ENCODE results near the gene CALN1.

CALN1 gene

GRCh38 chr7:71885487-71885886 lies 526.7 kb downstream of the CALN1 start:
- no peak overlapping the region for H3K4me3 ChIP-seq (ENCODE audit: low read depth, low read length)
- no peak for TF ChIP-seq CTCF (IDR thresholded peaks at IDR 0.05; ENCODE audit: low read depth, low read length, missing control alignments)
- no peak for DNase-seq (ENCODE audit: low read depth)

GRCh38 chr7:71883415-71883814 lies 528.7 kb downstream of the CALN1 start:
- TF ChIP-seq CTCF (IDR thresholded peaks at IDR 0.05; ENCODE audit: low read depth, low read length, missing control alignments), result no peak
- no peak overlapping the region for H3K4me3 ChIP-seq (ENCODE audit: low read depth, low read length)
- no peak for DNase-seq (ENCODE audit: low read depth)

- TF ChIP-seq CTCF (IDR thresholded peaks at IDR 0.05; ENCODE audit: low read depth, low read length, missing control alignments), result peak; percentile 2
- no peak for DNase-seq (ENCODE audit: low read depth)
- H3K4me3 ChIP-seq (ENCODE audit: low read depth, low read length), result no peak overlapping the region
Measured at GRCh38 chr7:71871446-71871845, 540.7 kb downstream of the CALN1 start.

- H3K4me3 ChIP-seq (ENCODE audit: low read depth, low read length), result no peak overlapping the region
- no peak for TF ChIP-seq CTCF (IDR thresholded peaks at IDR 0.05; ENCODE audit: low read depth, low read length, missing control alignments)
- no peak for DNase-seq (ENCODE audit: low read depth)
Measured at GRCh38 chr7:71870812-71871211, 541.3 kb downstream of the CALN1 start.

GRCh38 chr7:71868797-71869196 lies 543.3 kb downstream of the CALN1 start:
- H3K4me3 ChIP-seq (ENCODE audit: low read depth, low read length), result no peak overlapping the region
- no peak for DNase-seq (ENCODE audit: low read depth)
- no peak for TF ChIP-seq CTCF (IDR thresholded peaks at IDR 0.05; ENCODE audit: low read depth, low read length, missing control alignments)

- TF ChIP-seq CTCF (IDR thresholded peaks at IDR 0.05; ENCODE audit: low read depth, low read length, missing control alignments), result no peak
- DNase-seq (ENCODE audit: low read depth), result no peak
- no peak overlapping the region for H3K4me3 ChIP-seq (ENCODE audit: low read depth, low read length)
Measured at GRCh38 chr7:71867626-71868025, 544.5 kb downstream of the CALN1 start.

GRCh38 chr7:71865172-71865571 lies 547.0 kb downstream of the CALN1 start:
- no peak for DNase-seq (ENCODE audit: low read depth)
- no peak for TF ChIP-seq CTCF (IDR thresholded peaks at IDR 0.05; ENCODE audit: low read depth, low read length, missing control alignments)

More at GRCh38 chr7:71865172-71865571, 547.0 kb downstream of the CALN1 start:
- H3K4me3 ChIP-seq (ENCODE audit: low read depth, low read length), result no peak overlapping the region
